HEK293 (cell line): ENCODE data around the gene PHGDH.

ENCODE experiments used
- CTCF ChIA-PET: fragments of 350-600 bp; formaldehyde crosslinking; extraction: SDS; loops from one replicate; lab custom pipeline; 2021; ENCODE audit warnings: antibody characterized with exemption; lab: Yijun Ruan, JAX
- POLR2A ChIA-PET: fragments of 300-600 bp; formaldehyde crosslinking; extraction: SDS; loops from one replicate; lab custom pipeline; 2020; ENCODE audit warnings: antibody characterized with exemption, inconsistent platforms; lab: Yijun Ruan, JAX
- H3K27ac ChIP-seq: fragments of 200-500 bp; sonication (Bioruptor generic); 2 replicates; pipeline ENCODE4 v1.5.1; 2014; ENCODE audit warnings: low read depth, low read length, control low read depth, inconsistent platforms; ENCODE audit errors: extremely low read depth
- H3K36me3 ChIP-seq, 2 experiments: fragments of 200-500 bp in 1 of 2; sonication (Bioruptor generic) in 1 of 2; 1 replicate in 1 of 2; 2 replicates in 1 of 2; pipeline ENCODE4 v1.5.1; 2014 to 2017; ENCODE audit warnings: inconsistent platforms in 2 of 2, low read length in 2 of 2; ENCODE audit not compliant: control insufficient read depth in 2 of 2, insufficient read depth in 1 of 2
- H3K4me1 ChIP-seq: fragments of 200-500 bp; sonication (Bioruptor generic); 2 replicates; pipeline ENCODE4 v1.5.1; 2014; ENCODE audit warnings: mild to moderate bottlenecking, low read length, inconsistent platforms; ENCODE audit not compliant: control insufficient read depth, insufficient read depth
- H3K4me3 ChIP-seq: 2 replicates; pipeline ENCODE4 v1.5.1; 2011; ENCODE audit warnings: low read depth, mild to moderate bottlenecking, control low read depth, low read length, moderate library complexity
- H3K9me3 ChIP-seq: fragments of 200-500 bp; sonication (Bioruptor generic); 2 replicates; pipeline ENCODE4 v1.5.1; 2014; ENCODE audit warnings: low read depth, low read length, inconsistent platforms; ENCODE audit not compliant: control insufficient read depth, insufficient read depth
- BCL11B ChIP-seq: fragments of 450-650 bp; formaldehyde crosslinking; IDR thresholded peaks from 2 replicates; pipeline ENCODE4 v1.5.1; 2016; ENCODE audit warnings: low read depth, missing biosample characterization, missing genetic modification characterization
- EGR2 ChIP-seq: fragments of 450-650 bp; formaldehyde crosslinking; IDR thresholded peaks from 2 replicates; pipeline ENCODE4 v1.5.1; 2016; ENCODE audit warnings: low read depth, missing biosample characterization, missing genetic modification characterization
- HOXC10 ChIP-seq: sonication (generic); formaldehyde crosslinking; IDR thresholded peaks from 2 replicates; pipeline ENCODE4 v1.8.1; 2023; ENCODE audit warnings: mild to moderate bottlenecking, missing genetic modification reagents
- KLF7 ChIP-seq: fragments of 450-650 bp; formaldehyde crosslinking; IDR thresholded peaks from 2 replicates; pipeline ENCODE4 v1.5.1; 2016; ENCODE audit warnings: missing biosample characterization, missing genetic modification characterization, borderline replicate concordance
- MEIS1 ChIP-seq: sonication (generic); formaldehyde crosslinking; IDR thresholded peaks from 2 replicates; pipeline ENCODE4 v1.8.1; 2022; ENCODE audit warnings: missing genetic modification reagents, mild to moderate bottlenecking, borderline replicate concordance
- ZNF121 ChIP-seq: fragments of 450-650 bp; formaldehyde crosslinking; IDR thresholded peaks from 2 replicates; pipeline ENCODE4 v1.5.1; 2016; ENCODE audit warnings: missing biosample characterization, missing genetic modification characterization
- ZNF140 ChIP-seq: fragments of 450-650 bp; formaldehyde crosslinking; IDR thresholded peaks from 2 replicates; pipeline ENCODE4 v1.5.1; 2016; ENCODE audit warnings: missing biosample characterization, missing genetic modification characterization
- ZNF175 ChIP-seq: fragments of 450-650 bp; formaldehyde crosslinking; IDR thresholded peaks from 2 replicates; pipeline ENCODE4 v1.5.1; 2016; ENCODE audit warnings: missing biosample characterization, missing genetic modification characterization
- ZNF239 ChIP-seq: fragments of 450-650 bp; formaldehyde crosslinking; IDR thresholded peaks from 2 replicates; pipeline ENCODE4 v1.5.1; 2016; ENCODE audit warnings: missing biosample characterization, missing genetic modification characterization
- ZNF274 ChIP-seq, 2 experiments: fragments of 200-500 bp in 1 of 2; fragments of 450-650 bp in 1 of 2; sonication (Bioruptor generic) in 1 of 2; formaldehyde crosslinking in 1 of 2; IDR thresholded peaks; 2 replicates each; pipeline versions ENCODE4 v1.5.1 to v1.6.1; 2014 to 2016; ENCODE audit warnings: borderline replicate concordance in 1 of 2, inconsistent platforms in 1 of 2, low read length in 1 of 2, missing biosample characterization in 1 of 2, missing genetic modification characterization in 1 of 2
- ZNF292 ChIP-seq: fragments of 450-650 bp; formaldehyde crosslinking; IDR thresholded peaks from 2 replicates; pipeline ENCODE4 v1.5.1; 2016; ENCODE audit warnings: low read depth, missing biosample characterization, missing genetic modification characterization, borderline replicate concordance
- ZNF302 ChIP-seq: fragments of 450-650 bp; formaldehyde crosslinking; IDR thresholded peaks from 2 replicates; pipeline ENCODE4 v1.5.1; 2016; ENCODE audit warnings: missing biosample characterization, missing genetic modification characterization, low read depth
- ZNF394 ChIP-seq: fragments of 450-650 bp; formaldehyde crosslinking; IDR thresholded peaks from 2 replicates; pipeline ENCODE4 v1.5.1; 2016; ENCODE audit warnings: missing biosample characterization, missing genetic modification characterization, mild to moderate bottlenecking, moderate library complexity, borderline replicate concordance
- ZNF555 ChIP-seq: fragments of 450-650 bp; formaldehyde crosslinking; conservative IDR thresholded peaks from 2 replicates; pipeline ENCODE4 v1.5.1; 2017; ENCODE audit warnings: missing biosample characterization, mild to moderate bottlenecking, missing genetic modification characterization, inconsistent platforms
- ZNF585B ChIP-seq: fragments of 450-650 bp; formaldehyde crosslinking; IDR thresholded peaks from 2 replicates; pipeline ENCODE4 v1.5.1; 2016; ENCODE audit warnings: missing biosample characterization, missing genetic modification characterization
- ZNF624 ChIP-seq: fragments of 450-650 bp; formaldehyde crosslinking; IDR thresholded peaks from 2 replicates; pipeline ENCODE4 v1.5.1; 2017; ENCODE audit warnings: missing biosample characterization, missing genetic modification characterization
- ZNF654 ChIP-seq: fragments of 450-650 bp; formaldehyde crosslinking; IDR thresholded peaks from 2 replicates; pipeline ENCODE4 v1.5.1; 2016; ENCODE audit warnings: low read depth, missing biosample characterization, missing genetic modification characterization
- ZNF677 ChIP-seq: fragments of 450-650 bp; IDR thresholded peaks from 2 replicates; pipeline ENCODE4 v1.5.0; 2018; ENCODE audit warnings: missing biosample characterization, mild to moderate bottlenecking, missing genetic modification characterization, moderate library complexity
- TF ChIP-seq, protein P1 (sequence below): fragments of 450-650 bp; formaldehyde crosslinking; IDR thresholded peaks from 2 replicates; pipeline ENCODE4 v1.5.1; 2016; ENCODE audit warnings: missing biosample characterization, missing genetic modification characterization
- TF ChIP-seq, protein P2 (sequence below): fragments of 450-650 bp; formaldehyde crosslinking; IDR thresholded peaks from 2 replicates; pipeline ENCODE4 v1.5.1; 2016; ENCODE audit warnings: missing biosample characterization, missing genetic modification characterization
- TF ChIP-seq, protein P3 (sequence below): fragments of 450-650 bp; formaldehyde crosslinking; IDR thresholded peaks from 2 replicates; pipeline ENCODE4 v1.5.1; 2016; ENCODE audit warnings: missing biosample characterization, missing genetic modification characterization
- TF ChIP-seq, protein P4 (sequence below): fragments of 450-650 bp; formaldehyde crosslinking; IDR thresholded peaks from 2 replicates; pipeline ENCODE4 v1.5.1; 2016; ENCODE audit warnings: missing biosample characterization, missing genetic modification characterization

PHGDH gene

DNA sequence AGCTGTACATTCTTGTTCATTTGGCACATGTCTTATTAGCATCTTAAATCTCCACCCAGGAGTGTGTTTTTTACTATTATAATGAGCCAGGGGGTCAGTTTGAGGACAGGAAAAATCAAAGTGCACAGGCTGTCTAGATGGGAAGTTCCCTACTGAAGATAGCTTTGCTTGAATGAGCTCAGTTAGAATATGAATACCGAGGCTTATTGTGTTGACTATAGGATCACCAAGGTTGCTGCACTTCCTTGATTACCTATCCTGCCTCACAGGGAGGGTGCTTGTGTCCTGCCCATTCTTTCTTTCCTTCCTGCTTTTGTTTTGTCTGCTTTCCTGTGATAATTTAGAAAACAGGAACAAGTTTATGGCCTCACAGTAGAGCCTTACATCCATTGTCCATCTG lies 16.3 kb downstream of the PHGDH start (continued):
- TF ChIP-seq, protein P1, sequence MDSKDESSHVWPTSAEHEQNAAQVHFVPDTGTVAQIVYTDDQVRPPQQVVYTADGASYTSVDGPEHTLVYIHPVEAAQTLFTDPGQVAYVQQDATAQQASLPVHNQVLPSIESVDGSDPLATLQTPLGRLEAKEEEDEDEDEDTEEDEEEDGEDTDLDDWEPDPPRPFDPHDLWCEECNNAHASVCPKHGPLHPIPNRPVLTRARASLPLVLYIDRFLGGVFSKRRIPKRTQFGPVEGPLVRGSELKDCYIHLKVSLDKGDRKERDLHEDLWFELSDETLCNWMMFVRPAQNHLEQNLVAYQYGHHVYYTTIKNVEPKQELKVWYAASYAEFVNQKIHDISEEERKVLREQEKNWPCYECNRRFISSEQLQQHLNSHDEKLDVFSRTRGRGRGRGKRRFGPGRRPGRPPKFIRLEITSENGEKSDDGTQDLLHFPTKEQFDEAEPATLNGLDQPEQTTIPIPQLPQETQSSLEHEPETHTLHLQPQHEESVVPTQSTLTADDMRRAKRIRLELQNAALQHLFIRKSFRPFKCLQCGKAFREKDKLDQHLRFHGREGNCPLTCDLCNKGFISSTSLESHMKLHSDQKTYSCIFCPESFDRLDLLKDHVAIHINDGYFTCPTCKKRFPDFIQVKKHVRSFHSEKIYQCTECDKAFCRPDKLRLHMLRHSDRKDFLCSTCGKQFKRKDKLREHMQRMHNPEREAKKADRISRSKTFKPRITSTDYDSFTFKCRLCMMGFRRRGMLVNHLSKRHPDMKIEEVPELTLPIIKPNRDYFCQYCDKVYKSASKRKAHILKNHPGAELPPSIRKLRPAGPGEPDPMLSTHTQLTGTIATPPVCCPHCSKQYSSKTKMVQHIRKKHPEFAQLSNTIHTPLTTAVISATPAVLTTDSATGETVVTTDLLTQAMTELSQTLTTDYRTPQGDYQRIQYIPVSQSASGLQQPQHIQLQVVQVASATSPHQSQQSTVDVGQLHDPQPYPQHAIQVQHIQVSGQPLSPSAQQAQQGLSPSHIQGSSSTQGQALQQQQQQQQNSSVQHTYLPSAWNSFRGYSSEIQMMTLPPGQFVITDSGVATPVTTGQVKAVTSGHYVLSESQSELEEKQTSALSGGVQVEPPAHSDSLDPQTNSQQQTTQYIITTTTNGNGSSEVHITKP (tag by site-specific recombination), result no peak
- TF ChIP-seq, protein P2, sequence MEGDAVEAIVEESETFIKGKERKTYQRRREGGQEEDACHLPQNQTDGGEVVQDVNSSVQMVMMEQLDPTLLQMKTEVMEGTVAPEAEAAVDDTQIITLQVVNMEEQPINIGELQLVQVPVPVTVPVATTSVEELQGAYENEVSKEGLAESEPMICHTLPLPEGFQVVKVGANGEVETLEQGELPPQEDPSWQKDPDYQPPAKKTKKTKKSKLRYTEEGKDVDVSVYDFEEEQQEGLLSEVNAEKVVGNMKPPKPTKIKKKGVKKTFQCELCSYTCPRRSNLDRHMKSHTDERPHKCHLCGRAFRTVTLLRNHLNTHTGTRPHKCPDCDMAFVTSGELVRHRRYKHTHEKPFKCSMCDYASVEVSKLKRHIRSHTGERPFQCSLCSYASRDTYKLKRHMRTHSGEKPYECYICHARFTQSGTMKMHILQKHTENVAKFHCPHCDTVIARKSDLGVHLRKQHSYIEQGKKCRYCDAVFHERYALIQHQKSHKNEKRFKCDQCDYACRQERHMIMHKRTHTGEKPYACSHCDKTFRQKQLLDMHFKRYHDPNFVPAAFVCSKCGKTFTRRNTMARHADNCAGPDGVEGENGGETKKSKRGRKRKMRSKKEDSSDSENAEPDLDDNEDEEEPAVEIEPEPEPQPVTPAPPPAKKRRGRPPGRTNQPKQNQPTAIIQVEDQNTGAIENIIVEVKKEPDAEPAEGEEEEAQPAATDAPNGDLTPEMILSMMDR (tag by site-specific recombination), result no peak
- TF ChIP-seq HOXC10 (CRISPR knock-in tag), result no peak
- TF ChIP-seq ZNF302 (tag by site-specific recombination), result no peak
- TF ChIP-seq, protein P3, sequence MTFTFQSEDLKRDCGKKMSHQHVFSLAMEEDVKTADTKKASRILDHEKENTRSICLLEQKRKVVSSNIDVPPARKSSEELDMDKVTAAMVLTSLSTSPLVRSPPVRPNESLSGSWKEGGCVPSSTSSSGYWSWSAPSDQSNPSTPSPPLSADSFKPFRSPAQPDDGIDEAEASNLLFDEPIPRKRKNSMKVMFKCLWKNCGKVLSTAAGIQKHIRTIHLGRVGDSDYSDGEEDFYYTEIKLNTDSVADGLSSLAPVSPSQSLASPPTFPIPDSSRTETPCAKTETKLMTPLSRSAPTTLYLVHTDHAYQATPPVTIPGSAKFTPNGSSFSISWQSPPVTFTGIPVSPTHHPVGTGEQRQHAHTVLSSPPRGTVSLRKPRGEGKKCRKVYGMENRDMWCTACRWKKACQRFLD, result no peak
- no peak for TF ChIP-seq KLF7 (tag by site-specific recombination)
- TF ChIP-seq ZNF624, result no peak
- TF ChIP-seq, protein P4, sequence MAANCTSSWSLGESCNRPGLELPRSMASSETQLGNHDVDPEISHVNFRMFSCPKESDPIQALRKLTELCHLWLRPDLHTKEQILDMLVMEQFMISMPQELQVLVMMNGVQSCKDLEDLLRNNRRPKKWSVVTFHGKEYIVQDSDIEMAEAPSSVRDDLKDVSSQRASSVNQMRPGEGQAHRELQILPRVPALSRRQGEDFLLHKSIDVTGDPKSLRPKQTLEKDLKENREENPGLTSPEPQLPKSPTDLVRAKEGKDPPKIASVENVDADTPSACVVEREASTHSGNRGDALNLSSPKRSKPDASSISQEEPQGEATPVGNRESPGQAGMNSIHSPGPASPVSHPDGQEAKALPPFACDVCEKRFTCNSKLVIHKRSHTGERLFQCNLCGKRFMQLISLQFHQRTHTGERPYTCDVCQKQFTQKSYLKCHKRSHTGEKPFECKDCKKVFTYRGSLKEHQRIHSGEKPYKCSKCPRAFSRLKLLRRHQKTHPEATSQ (tag by site-specific recombination), result no peak
- no peak for TF ChIP-seq EGR2 (tag by site-specific recombination)
- TF ChIP-seq ZNF292 (tag by site-specific recombination), result no peak
- no peak for TF ChIP-seq ZNF654 (tag by site-specific recombination)
- TF ChIP-seq ZNF239, result no peak

DNA sequence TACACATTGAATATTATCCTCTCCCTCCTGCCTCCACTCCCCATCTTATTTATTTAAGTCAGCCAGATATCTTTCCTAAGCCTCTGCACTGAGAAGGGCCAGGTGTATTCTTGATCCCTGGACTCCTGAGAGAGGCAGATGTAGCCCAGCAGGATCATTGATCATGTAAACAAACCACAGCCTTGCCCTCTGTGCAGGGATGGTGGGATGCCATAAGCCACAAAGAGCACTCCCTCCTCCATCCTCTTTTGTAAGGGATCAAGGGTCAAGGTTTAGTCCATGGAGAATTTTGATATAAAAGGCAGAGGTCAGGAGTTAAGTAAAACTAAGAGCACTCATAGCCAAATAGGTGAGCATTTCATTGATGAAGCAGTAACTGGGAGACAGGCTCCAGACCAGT lies 17.3 kb downstream of the PHGDH start:
- Histone ChIP-seq H3K4me1 (no peaks in the 10 kb centered on the region), H3K27ac (no peak overlapping the region), H3K9me3 (no peaks in the 10 kb centered on the region), H3K36me3 (peaks cover 22 to 97% of the 10 kb centered on the region in 2 experiments), H3K4me3 (no peak overlapping the region)
- CTCF ChIA-PET, result no interaction called here
- TF ChIP-seq ZNF274 (IDR thresholded peaks at IDR 0.05; ENCODE audit: low read length), result no peak
- no peak for TF ChIP-seq ZNF274 (tag by site-specific recombination; IDR thresholded peaks at IDR 0.05; ENCODE audit: borderline replicate concordance)
- no peak for TF ChIP-seq ZNF121 (tag by site-specific recombination)
- TF ChIP-seq ZNF394 (tag by site-specific recombination), result no peak
- TF ChIP-seq ZNF677 (tag by site-specific recombination), result no peak
- no peak for TF ChIP-seq ZNF140 (tag by site-specific recombination)
- no peak for TF ChIP-seq ZNF555 (tag by site-specific recombination)
- no peak for TF ChIP-seq ZNF585B (tag by site-specific recombination)
- no peak for TF ChIP-seq MEIS1 (CRISPR knock-in tag)
- no peak for TF ChIP-seq BCL11B
- TF ChIP-seq ZNF175, result no peak
- POLR2A ChIA-PET, result interaction anchor here (0.6 kb wide), 1 partner anchor 90 kb away, joined by 4 read pairs; no protein-coding TSS in a partner anchor
